HepG2 (cell line): ENCODE data around the gene STAM.

Experiments
- HOXA3 ChIP-seq: sonication (generic); formaldehyde crosslinking; IDR thresholded peaks from 2 replicates; pipeline ENCODE4 v1.5.0; 2020; ENCODE audit warnings: missing genetic modification reagents
- IRF2 ChIP-seq: IDR thresholded peaks from 2 replicates; pipeline ENCODE4 v1.6.1; 2018; ENCODE audit warnings: missing genetic modification reagents, missing compliant biosample characterization
- RAD21 ChIP-seq: fragments of 450-650 bp; formaldehyde crosslinking; IDR thresholded peaks from 2 replicates; pipeline ENCODE4 v1.5.0; 2020; ENCODE audit warnings: mild to moderate bottlenecking
- ZKSCAN5 ChIP-seq: sonication (generic); formaldehyde crosslinking; IDR thresholded peaks from 2 replicates; pipeline ENCODE4 v1.5.1; 2020; ENCODE audit warnings: mild to moderate bottlenecking, missing genetic modification reagents
- ZNF546 ChIP-seq: sonication (generic); formaldehyde crosslinking; conservative IDR thresholded peaks from 2 replicates; pipeline ENCODE4 v1.8.1; 2023; ENCODE audit warnings: mild to moderate bottlenecking, missing genetic modification reagents
- TF ChIP-seq, protein P1 (sequence below): IDR thresholded peaks from 2 replicates; pipeline ENCODE4 v1.6.1; 2016

- TF ChIP-seq RAD21 (no peak), HOXA3 (CRISPR knock-in tag) (no peak), IRF2 (no peak), ZNF546 (CRISPR knock-in tag) (no peak), ZKSCAN5 (CRISPR knock-in tag) (no peak)
- TF ChIP-seq, protein P1, sequence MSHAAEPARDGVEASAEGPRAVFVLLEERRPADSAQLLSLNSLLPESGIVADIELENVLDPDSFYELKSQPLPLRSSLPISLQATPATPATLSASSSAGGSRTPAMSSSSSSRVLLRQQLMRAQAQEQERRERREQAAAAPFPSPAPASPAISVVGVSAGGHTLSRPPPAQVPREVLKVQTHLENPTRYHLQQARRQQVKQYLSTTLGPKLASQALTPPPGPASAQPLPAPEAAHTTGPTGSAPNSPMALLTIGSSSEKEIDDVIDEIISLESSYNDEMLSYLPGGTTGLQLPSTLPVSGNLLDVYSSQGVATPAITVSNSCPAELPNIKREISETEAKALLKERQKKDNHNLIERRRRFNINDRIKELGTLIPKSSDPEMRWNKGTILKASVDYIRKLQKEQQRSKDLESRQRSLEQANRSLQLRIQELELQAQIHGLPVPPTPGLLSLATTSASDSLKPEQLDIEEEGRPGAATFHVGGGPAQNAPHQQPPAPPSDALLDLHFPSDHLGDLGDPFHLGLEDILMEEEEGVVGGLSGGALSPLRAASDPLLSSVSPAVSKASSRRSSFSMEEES (CRISPR knock-in tag): no peak
These were observed 41.4 kb downstream of the STAM start for GRCh38 chr10:17685233-17685840.
